Aorta (tissue), 5 donors: ENCODE data around the gene UBQLN2. TPM values are rescaled to one million over a fixed set of nuclear protein-coding genes. Genes with fewer than 3 reads are reported as not detected.

Experiments
- ATAC-seq: fragments of 200-7000 bp; cut with Tn5 transposase; one replicate; pipeline ENCODE4 v1.9.1; 2022; ENCODE audit warnings: moderate library complexity; ENCODE audit not compliant: low FRiP score
- DNase-seq, 2 donors: peaks; one replicate each; pipeline ENCODE4 v3.0.0-alpha.2; 2020
- H3K27ac ChIP-seq, 2 donors: one replicate each; pipeline ENCODE4 v1.5.1; 2013; ENCODE audit warnings: low read length in 2 of 2, mild to moderate bottlenecking in 2 of 2, moderate library complexity in 2 of 2, control low read depth in 1 of 2, inconsistent platforms in 1 of 2, low read depth in 1 of 2
- H3K27me3 ChIP-seq, 2 donors: one replicate each; pipeline ENCODE4 v1.6.1; 2013; ENCODE audit warnings: control low read depth in 1 of 2, low read length in 1 of 2, mild to moderate bottlenecking in 1 of 2, moderate library complexity in 1 of 2; ENCODE audit not compliant: insufficient read depth in 2 of 2, control insufficient read depth in 1 of 2
- H3K36me3 ChIP-seq, 2 donors: one replicate each; pipeline ENCODE4 v1.6.1; 2013; ENCODE audit warnings: control low read depth in 1 of 2, low read length in 1 of 2, mild to moderate bottlenecking in 1 of 2; ENCODE audit not compliant: insufficient read depth in 2 of 2, control insufficient read depth in 1 of 2
- H3K4me1 ChIP-seq, 2 donors: one replicate each; pipeline ENCODE4 v1.6.1; 2013; ENCODE audit warnings: low read length in 2 of 2, control low read depth in 1 of 2, mild to moderate bottlenecking in 1 of 2, moderate library complexity in 1 of 2; ENCODE audit not compliant: insufficient read depth in 2 of 2, control insufficient read depth in 1 of 2
- H3K4me3 ChIP-seq, 2 donors: one replicate each; pipeline ENCODE4 v1.5.1; 2013; ENCODE audit warnings: low read length in 2 of 2, control low read depth in 1 of 2, mild to moderate bottlenecking in 1 of 2
- H3K9me3 ChIP-seq: one replicate; pipeline ENCODE4 v1.6.1; 2013; ENCODE audit warnings: mild to moderate bottlenecking, low read length; ENCODE audit not compliant: control insufficient read depth
- WGBS, 2 donors: extraction: QIAGEN DNeasy Blood & Tissue Kit; methylation state at CpG; one replicate each; pipeline ENCODE4 v1.1.7; 2013; 5-methylcytosine and 5-hydroxymethylcytosine counted together
- intact Hi-C, 2 donors: fragments of 100-400 bp; cut with DNase I; formaldehyde crosslinking; loops; one replicate each; pipeline versions ENCODE4 v1.14.2 to v1.15.0; 2022
- polyA plus RNA-seq, 2 donors: library from polyadenylated mRNA; stranded (reverse); fragments of 200-250 nt; gene quantifications; one replicate each; pipeline ENCODE4 v1.2.3, GENCODE V29; 2013
- total RNA-seq, 2 donors: library from RNA; stranded (reverse); fragmentation: NEBNext Ultra II Directional; extraction: Animal tissue kit (Norgen Biotek cat#: 25700); gene quantifications; one replicate each; pipeline ENCODE4 v1.2.1, GENCODE V29; 2021
- donor health status: healthy with polysubstance abuse.
- donor health status: Bipolar disorder and iron deficiency.
- donor health status: DM: no; HTN: no; CAD: no.
- donor health status: DM: no; HTN: no; CAD: no.
- donor health status: DM: yes; HTN: yes; CAD: no.

UBQLN2 gene
- total and polyA plus RNA-seq, 4 donors = 10.9 to 31.7 (median 22.3) TPM

- ATAC-seq (no peak), DNase-seq (no peak)
- Histone ChIP-seq H3K4me1 (no peaks in the 10 kb centered on the region), H3K27me3 (no peaks in the 10 kb centered on the region), H3K9me3 (no peaks in the 10 kb centered on the region), H3K36me3 (no peaks in the 10 kb centered on the region), H3K27ac (no peak overlapping the region), H3K4me3 (no peak overlapping the region)
- WGBS, 2 donors = 53 to 73% methylated on average over 3 of the region's 3 CpGs
- intact Hi-C loops = no loop called here
These were observed 37.6 kb downstream of the UBQLN2 start for GRCh38 chrX:56600987-56601386.

- Histone ChIP-seq H3K36me3 (no peaks in the 10 kb centered on the region), H3K27me3 (no peaks in the 10 kb centered on the region), H3K9me3 (peaks cover 1% of the 10 kb centered on the region), H3K4me3 (no peak overlapping the region), H3K27ac (no peak overlapping the region), H3K4me1 (no peaks in the 10 kb centered on the region)
- ATAC-seq (no peak), DNase-seq (no peak)
- intact Hi-C loops = no loop called here
- WGBS, 2 donors = 65 to 67% methylated on average over 2 of the region's 2 CpGs
These were observed 51.9 kb downstream of the UBQLN2 start for GRCh38 chrX:56615282-56615681.

Other genes with a start within 250 kb of the UBQLN2 start
- gene NBDY, start 165.6 kb downstream of the UBQLN2 start, total RNA-seq = 10 to 100 TPM; 43.0 TPM
- gene NBDY, start 165.6 kb downstream of the UBQLN2 start, polyA plus RNA-seq = 10 to 100 TPM; 35.7 to 45.5 TPM